ENCODE results near the gene EFCAB7. TPM values are rescaled to one million over a fixed set of nuclear protein-coding genes. Genes with fewer than 3 reads are reported as not detected.

Gene EFCAB7
- total RNA-seq, 1 donor, result 6.5 TPM

DNA sequence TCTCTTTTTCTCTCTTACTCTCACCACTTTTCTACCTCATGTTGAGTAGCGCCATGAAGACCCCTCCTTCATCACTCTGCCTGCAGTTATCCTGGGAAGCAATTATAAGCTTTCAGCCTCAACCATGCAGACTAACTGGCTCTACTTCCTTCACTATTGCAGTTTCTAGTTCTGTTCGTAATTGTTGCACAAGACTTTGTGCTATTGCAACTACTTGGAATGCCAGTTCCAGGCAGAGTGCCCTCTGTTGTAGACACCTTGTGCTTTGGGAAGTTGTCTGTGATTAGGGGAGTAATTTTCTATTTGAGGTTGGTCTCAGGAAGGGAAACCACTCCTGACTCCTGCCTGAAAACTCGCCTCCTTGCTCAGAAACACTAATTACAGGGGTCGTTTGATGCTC is 89.2 kb downstream of the EFCAB7 start:
- DNase-seq (ENCODE audit: low read depth), result peak; percentile 23
- H3K4me3 ChIP-seq (ENCODE audit: low read depth, low read length), result no peak overlapping the region
- TF ChIP-seq CTCF (IDR thresholded peaks at IDR 0.05; ENCODE audit: insufficient read depth, low read depth, low read length), result no peak

DNA sequence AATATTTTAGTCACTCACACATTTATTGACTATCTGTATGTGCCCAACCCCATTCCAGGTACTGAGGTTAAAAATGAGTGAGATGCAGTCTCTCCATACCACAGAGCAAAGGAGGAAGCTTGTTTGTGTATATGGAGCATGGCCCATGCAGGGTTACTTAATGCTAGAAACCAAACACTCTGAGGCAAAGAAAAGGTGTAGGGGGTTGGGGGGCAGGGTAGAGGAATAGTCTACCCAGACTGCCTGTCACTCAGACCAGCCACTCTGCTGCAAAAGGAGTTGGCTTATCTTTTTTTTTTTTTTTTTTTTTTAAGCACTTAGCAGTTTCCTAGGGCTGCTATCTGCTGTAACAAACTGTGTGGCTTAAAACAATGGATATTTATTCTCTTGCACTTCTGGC is 89.6 kb downstream of the EFCAB7 start:
- no peak for TF ChIP-seq CTCF (IDR thresholded peaks at IDR 0.05; ENCODE audit: insufficient read depth, low read depth, low read length)
- no peak overlapping the region for H3K4me3 ChIP-seq (ENCODE audit: low read depth, low read length)
- no peak for DNase-seq (ENCODE audit: low read depth)

DNA sequence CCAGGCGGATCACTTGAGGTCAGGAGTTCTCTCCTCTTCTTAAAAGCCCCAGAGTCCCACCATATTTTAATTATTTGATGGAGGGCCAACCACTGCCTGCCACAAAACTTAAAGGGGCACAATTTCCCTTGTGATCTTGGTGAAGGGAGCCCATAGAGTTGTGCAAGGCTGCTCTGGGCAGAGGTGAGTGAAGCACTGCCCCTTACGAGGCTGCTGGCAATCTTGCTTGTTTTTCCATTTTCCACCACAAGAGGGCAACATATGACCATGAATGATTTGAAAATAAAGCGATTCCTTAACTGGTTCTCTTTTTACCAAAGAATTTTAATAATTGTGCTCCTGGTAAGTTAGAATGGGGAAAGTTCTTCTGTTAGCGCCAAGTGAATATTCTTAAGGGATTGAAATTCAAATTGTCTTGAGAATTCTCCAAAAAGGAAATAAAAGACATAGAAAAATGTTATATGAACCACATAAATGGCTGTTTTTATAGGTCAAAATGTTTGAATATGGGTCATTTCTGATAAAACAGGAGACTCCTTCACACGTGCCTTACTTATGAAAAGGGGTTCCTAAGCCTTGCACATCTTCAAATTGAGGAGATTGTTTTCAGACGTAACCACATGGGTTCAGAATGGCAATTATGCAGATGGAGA is 92.6 kb downstream of the EFCAB7 start:
- DNase-seq (ENCODE audit: low read depth), result peak; percentile 85
- no peak overlapping the region for H3K4me3 ChIP-seq (ENCODE audit: low read depth, low read length)
- peak; percentile 64 for TF ChIP-seq CTCF (IDR thresholded peaks at IDR 0.05; ENCODE audit: insufficient read depth, low read depth, low read length)

GRCh38 chr1:63617450-63617849 is 94.1 kb downstream of the EFCAB7 start:
- no peak overlapping the region for H3K4me3 ChIP-seq (ENCODE audit: low read depth, low read length)
- no peak for TF ChIP-seq CTCF (IDR thresholded peaks at IDR 0.05; ENCODE audit: insufficient read depth, low read depth, low read length)
- DNase-seq (ENCODE audit: low read depth), result no peak

- peak; percentile 31 for DNase-seq (ENCODE audit: low read depth)
- no peak for TF ChIP-seq CTCF (IDR thresholded peaks at IDR 0.05; ENCODE audit: insufficient read depth, low read depth, low read length)
- H3K4me3 ChIP-seq (ENCODE audit: low read depth, low read length), result no peak overlapping the region
Measured at GRCh38 chr1:63618011-63618410, 94.7 kb downstream of the EFCAB7 start.

GRCh38 chr1:63619558-63619957 is 96.2 kb downstream of the EFCAB7 start:
- no peak for DNase-seq (ENCODE audit: low read depth)
- no peak overlapping the region for H3K4me3 ChIP-seq (ENCODE audit: low read depth, low read length)
- no peak for TF ChIP-seq CTCF (IDR thresholded peaks at IDR 0.05; ENCODE audit: insufficient read depth, low read depth, low read length)

DNA sequence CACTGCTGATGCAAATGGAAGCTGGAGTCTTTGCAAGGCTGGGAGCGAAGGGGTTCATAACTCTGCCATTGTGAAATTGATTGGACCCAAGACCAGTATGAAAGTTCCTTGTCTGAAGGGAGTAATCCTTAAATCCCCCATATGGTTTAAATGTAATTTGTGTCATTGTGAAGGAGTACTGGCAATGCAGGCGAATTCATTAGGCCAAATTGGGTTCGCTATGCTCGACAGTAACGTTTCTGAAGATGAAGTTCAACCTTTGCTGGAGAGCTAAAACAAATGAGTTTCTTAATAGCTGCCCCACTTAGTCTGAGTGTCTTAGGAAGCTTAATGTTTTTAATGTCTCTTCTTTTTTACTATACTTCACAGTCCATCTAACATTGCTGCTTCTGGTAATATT is 97.3 kb downstream of the EFCAB7 start:
- TF ChIP-seq CTCF (IDR thresholded peaks at IDR 0.05; ENCODE audit: insufficient read depth, low read depth, low read length), result no peak
- DNase-seq (ENCODE audit: low read depth), result no peak
- no peak overlapping the region for H3K4me3 ChIP-seq (ENCODE audit: low read depth, low read length)
